H9 (cell line): ENCODE measurements around the gene PRSS23. TPM values are rescaled to one million over a fixed set of nuclear protein-coding genes. Genes with fewer than 3 reads are reported as not detected.

Experiments
- DNase-seq: peaks from one replicate; pipeline ENCODE4 v3.0.0-alpha.2; 2017
- H2AFZ ChIP-seq: one replicate; pipeline ENCODE4 v1.6.1; 2013; ENCODE audit warnings: mild to moderate bottlenecking, low read length, control low read depth, moderate library complexity
- H2AK5ac ChIP-seq: 2 replicates; pipeline ENCODE4 v1.6.1; 2013; ENCODE audit warnings: low read length, control low read depth, mixed read lengths; ENCODE audit not compliant: insufficient read length
- H2BK120ac ChIP-seq: one replicate; pipeline ENCODE4 v1.6.1; 2013; ENCODE audit warnings: low read depth, mild to moderate bottlenecking, low read length, control low read depth, inconsistent platforms; ENCODE audit not compliant: poor library complexity, severe bottlenecking
- H2BK12ac ChIP-seq: 2 replicates; pipeline ENCODE4 v1.6.1; 2013; ENCODE audit warnings: low read length, control low read depth, mixed read lengths, low read depth; ENCODE audit not compliant: insufficient read length
- H2BK15ac ChIP-seq: 2 replicates; pipeline ENCODE4 v1.6.1; 2013; ENCODE audit warnings: low read depth, low read length, control low read depth
- H2BK20ac ChIP-seq: one replicate; pipeline ENCODE4 v1.6.1; 2013; ENCODE audit warnings: low read depth, mild to moderate bottlenecking, low read length, control low read depth, inconsistent platforms; ENCODE audit not compliant: poor library complexity, severe bottlenecking
- H2BK5ac ChIP-seq: 2 replicates; pipeline ENCODE4 v1.6.1; 2013; ENCODE audit warnings: low read length, control low read depth, mixed read lengths; ENCODE audit not compliant: insufficient read length
- H3K14ac ChIP-seq: 2 replicates; pipeline ENCODE4 v1.6.1; 2013; ENCODE audit warnings: low read length, control low read depth; ENCODE audit not compliant: insufficient read depth
- H3K18ac ChIP-seq: 2 replicates; pipeline ENCODE4 v1.6.1; 2013; ENCODE audit warnings: low read depth, mild to moderate bottlenecking, mixed read lengths, low read length, control low read depth; ENCODE audit not compliant: insufficient read length
- H3K23ac ChIP-seq: 2 replicates; pipeline ENCODE4 v1.6.1; 2013; ENCODE audit warnings: low read length, control low read depth, mixed read lengths, low read depth; ENCODE audit not compliant: insufficient read length
- H3K23me2 ChIP-seq: 2 replicates; pipeline ENCODE4 v1.6.1; 2013; ENCODE audit warnings: low read depth, mild to moderate bottlenecking, mixed read lengths, low read length, control low read depth; ENCODE audit not compliant: insufficient read length, poor library complexity, severe bottlenecking
- H3K27ac ChIP-seq: 2 replicates; pipeline ENCODE4 v1.5.1; 2013; ENCODE audit warnings: low read length, control low read depth, mixed read lengths, low read depth; ENCODE audit not compliant: insufficient read length
- H3K27me3 ChIP-seq: 2 replicates; pipeline ENCODE4 v1.6.1; 2013; ENCODE audit warnings: low read length, control low read depth, inconsistent platforms; ENCODE audit not compliant: insufficient read depth
- H3K4ac ChIP-seq: 2 replicates; pipeline ENCODE4 v1.6.1; 2013; ENCODE audit warnings: low read depth, mild to moderate bottlenecking, control low read depth, inconsistent platforms, low read length, moderate library complexity
- H3K4me1 ChIP-seq: 2 replicates; pipeline ENCODE4 v1.6.1; 2013; ENCODE audit warnings: low read length, control low read depth, inconsistent platforms; ENCODE audit not compliant: insufficient read depth
- H3K4me2 ChIP-seq: 2 replicates; pipeline ENCODE4 v1.6.1; 2013; ENCODE audit warnings: low read length, control low read depth, mixed read lengths; ENCODE audit not compliant: insufficient read length, insufficient read depth
- H3K56ac ChIP-seq: 2 replicates; pipeline ENCODE4 v1.6.1; 2013; ENCODE audit warnings: low read depth, mild to moderate bottlenecking, mixed read lengths, low read length, control low read depth; ENCODE audit not compliant: insufficient read length
- H3K79me1 ChIP-seq: 2 replicates; pipeline ENCODE4 v1.6.1; 2013; ENCODE audit warnings: low read depth, mild to moderate bottlenecking, moderate library complexity, low read length, control low read depth, inconsistent platforms; ENCODE audit not compliant: insufficient read depth, poor library complexity, severe bottlenecking
- H3K79me2 ChIP-seq: 2 replicates; pipeline ENCODE4 v1.6.1; 2013; ENCODE audit warnings: low read length, control low read depth, inconsistent platforms; ENCODE audit not compliant: insufficient read depth
- H3K9ac ChIP-seq: 2 replicates; pipeline ENCODE4 v1.6.1; 2013; ENCODE audit warnings: low read length, control low read depth, mixed read lengths; ENCODE audit not compliant: insufficient read length; ENCODE audit errors: extremely low read depth
- H3K9me3 ChIP-seq: one replicate; pipeline ENCODE4 v1.6.1; 2013; ENCODE audit warnings: low read depth, low read length, inconsistent platforms; ENCODE audit not compliant: control insufficient read depth
- H3T11ph ChIP-seq: one replicate; pipeline ENCODE4 v1.6.1; 2013; ENCODE audit warnings: mild to moderate bottlenecking, low read length, control low read depth, inconsistent platforms
- H4K20me1 ChIP-seq: one replicate; pipeline ENCODE4 v1.6.1; 2013; ENCODE audit not compliant: control insufficient read depth, insufficient read length, insufficient read depth
- H4K5ac ChIP-seq: 2 replicates; pipeline ENCODE4 v1.6.1; 2013; ENCODE audit warnings: low read depth, mild to moderate bottlenecking, mixed read lengths, low read length, control low read depth; ENCODE audit not compliant: insufficient read length
- H4K8ac ChIP-seq: replicated peaks from 2 replicates; pipeline ENCODE4 v1.6.1; 2013; ENCODE audit warnings: low read length, control low read depth, mixed read lengths, low read depth; ENCODE audit not compliant: insufficient read length
- H4K91ac ChIP-seq: 2 replicates; pipeline ENCODE4 v1.6.1; 2013; ENCODE audit warnings: low read depth, mild to moderate bottlenecking, moderate library complexity, mixed read lengths, low read length, control low read depth; ENCODE audit not compliant: insufficient read length
- H3K27ac Mint-ChIP-seq, 3 experiments: 2 replicates in 2 of 3; 3 replicates in 1 of 3; pipeline ENCODE4 v1.8.0; 2020 to 2021; ENCODE audit warnings: mixed read lengths in 3 of 3, mild to moderate bottlenecking in 1 of 3, moderate library complexity in 1 of 3
- H3K27me3 Mint-ChIP-seq: 2 replicates; pipeline ENCODE4 v1.8.0; 2021; ENCODE audit warnings: low read depth, mild to moderate bottlenecking, moderate library complexity, mixed read lengths
- H3K36me3 Mint-ChIP-seq, 3 experiments: 2 replicates in 2 of 3; 3 replicates in 1 of 3; pipeline ENCODE4 v1.8.0; 2020 to 2021; ENCODE audit warnings: low read depth in 3 of 3, mixed read lengths in 3 of 3; ENCODE audit not compliant: insufficient read depth in 1 of 3
- H3K4me1 Mint-ChIP-seq, 2 experiments: 2 replicates each; pipeline ENCODE4 v1.8.0; 2020; ENCODE audit warnings: mixed read lengths in 2 of 2
- H3K4me3 Mint-ChIP-seq, 2 experiments: 2 replicates in 1 of 2; 3 replicates in 1 of 2; pipeline ENCODE4 v1.8.0; 2020 to 2021; ENCODE audit warnings: mild to moderate bottlenecking in 2 of 2, mixed read lengths in 2 of 2, moderate library complexity in 1 of 2
- H3K9me3 Mint-ChIP-seq, 2 experiments: 2 replicates in 1 of 2; 3 replicates in 1 of 2; pipeline ENCODE4 v1.8.0; 2020; ENCODE audit warnings: mild to moderate bottlenecking in 2 of 2, mixed read lengths in 2 of 2, moderate library complexity in 1 of 2
- WGBS: extraction: QIAGEN DNeasy Blood & Tissue Kit; methylation state at CpG from one replicate; pipeline ENCODE4 v1.1.7; 2013; ENCODE audit warnings: missing lambda C conversion rate, low lambda C conversion rate, mixed read lengths; ENCODE audit not compliant: insufficient read length; ENCODE audit errors: extremely low coverage; 5-methylcytosine and 5-hydroxymethylcytosine counted together
- total RNA-seq: library from RNA; stranded (reverse); gene quantifications from 2 replicates; pipeline ENCODE4 v1.2.1, GENCODE V29; 2021
- TF ChIP-seq, protein P1 (sequence below): fragments of 200-600 bp; sonication (generic); conservative IDR thresholded peaks from 3 replicates; pipeline ENCODE4 v1.8.0; 2021; ENCODE audit warnings: antibody characterized with exemption, mild to moderate bottlenecking

Gene PRSS23
- total RNA-seq, 1 experiment from 2014 or later: 6.9 TPM

DNA sequence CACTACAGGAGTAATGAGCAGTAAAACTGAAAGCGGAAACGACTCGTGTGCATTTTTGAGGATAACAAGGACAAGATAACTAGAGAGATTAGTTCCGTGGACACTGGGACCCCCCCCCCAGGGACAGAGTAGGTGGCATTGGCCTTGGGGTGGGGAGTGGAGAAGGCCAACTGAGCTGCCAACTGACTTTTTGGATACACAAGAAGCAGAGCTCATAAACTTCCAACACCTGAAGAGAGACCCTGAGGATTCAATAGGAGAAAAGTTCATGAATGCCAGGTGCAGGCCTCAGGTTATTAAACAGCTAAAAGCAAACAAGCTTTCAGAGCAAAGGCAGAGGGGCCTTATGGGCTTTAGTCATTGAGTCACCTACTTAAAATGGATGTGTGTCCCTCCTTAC lies 17.6 kb upstream of the PRSS23 start:
- no peak overlapping the region for H2AK5ac ChIP-seq
- H3K23ac ChIP-seq: no peak overlapping the region
- no peak for DNase-seq
- H3K79me1 ChIP-seq: no peaks in the 10 kb centered on the region
- H3K9me3 ChIP-seq: no peaks in the 10 kb centered on the region
- Mint-ChIP-seq H3K27me3 (no peaks in the 10 kb centered on the region; the same call in 1 of the 2 replicates), H3K27ac (no peak overlapping the region), H3K4me3 (no peak overlapping the region), H3K36me3 (no peaks in the 10 kb centered on the region), H3K4me1 (peaks cover 0 to 5% of the 10 kb centered on the region in 2 experiments; a peak in 1 of 4 replicates), H3K9me3 (no peaks in the 10 kb centered on the region)
- H3K14ac ChIP-seq: no peak overlapping the region
- H2BK120ac ChIP-seq: no peak overlapping the region
- H3K23me2 ChIP-seq: no peaks in the 10 kb centered on the region
- no peaks in the 10 kb centered on the region for H3K4me1 ChIP-seq
- no peak overlapping the region for H3T11ph ChIP-seq
- H3K4me2 ChIP-seq: no peak overlapping the region
- H3K79me2 ChIP-seq: no peaks in the 10 kb centered on the region
- no peak overlapping the region for H4K8ac ChIP-seq
- no peak overlapping the region for H2BK15ac ChIP-seq
- WGBS: no CpG with 5 or more reads among the region's 4 CpGs
- H2BK12ac ChIP-seq: no peak overlapping the region
- no peak overlapping the region for H4K5ac ChIP-seq
- H2AFZ ChIP-seq: no peak overlapping the region
- no peak overlapping the region for H2BK5ac ChIP-seq
- H3K4ac ChIP-seq: no peak overlapping the region
- no peak overlapping the region for H2BK20ac ChIP-seq
- no peak overlapping the region for H4K91ac ChIP-seq
- no peak overlapping the region for H3K56ac ChIP-seq
- H3K18ac ChIP-seq: no peak overlapping the region
- no peak overlapping the region for H3K9ac ChIP-seq
- H3K27me3 ChIP-seq: no peaks in the 10 kb centered on the region
- H3K27ac ChIP-seq: no peak overlapping the region
- TF ChIP-seq, protein P1, sequence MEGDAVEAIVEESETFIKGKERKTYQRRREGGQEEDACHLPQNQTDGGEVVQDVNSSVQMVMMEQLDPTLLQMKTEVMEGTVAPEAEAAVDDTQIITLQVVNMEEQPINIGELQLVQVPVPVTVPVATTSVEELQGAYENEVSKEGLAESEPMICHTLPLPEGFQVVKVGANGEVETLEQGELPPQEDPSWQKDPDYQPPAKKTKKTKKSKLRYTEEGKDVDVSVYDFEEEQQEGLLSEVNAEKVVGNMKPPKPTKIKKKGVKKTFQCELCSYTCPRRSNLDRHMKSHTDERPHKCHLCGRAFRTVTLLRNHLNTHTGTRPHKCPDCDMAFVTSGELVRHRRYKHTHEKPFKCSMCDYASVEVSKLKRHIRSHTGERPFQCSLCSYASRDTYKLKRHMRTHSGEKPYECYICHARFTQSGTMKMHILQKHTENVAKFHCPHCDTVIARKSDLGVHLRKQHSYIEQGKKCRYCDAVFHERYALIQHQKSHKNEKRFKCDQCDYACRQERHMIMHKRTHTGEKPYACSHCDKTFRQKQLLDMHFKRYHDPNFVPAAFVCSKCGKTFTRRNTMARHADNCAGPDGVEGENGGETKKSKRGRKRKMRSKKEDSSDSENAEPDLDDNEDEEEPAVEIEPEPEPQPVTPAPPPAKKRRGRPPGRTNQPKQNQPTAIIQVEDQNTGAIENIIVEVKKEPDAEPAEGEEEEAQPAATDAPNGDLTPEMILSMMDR: no peak
- no peaks in the 10 kb centered on the region for H4K20me1 ChIP-seq
